PC-3 (cell line): ENCODE measurements around the gene PALD1. TPM values are rescaled to one million over a fixed set of nuclear protein-coding genes. Genes with fewer than 3 reads are reported as not detected.

ENCODE experiments used
- ATAC-seq: fragments of 200-7000 bp; cut with Tn5 transposase; 2 replicates; pipeline ENCODE4 v1.9.1; 2020; ENCODE audit warnings: mild to moderate bottlenecking, moderate library complexity
- BruUV-seq: library from RNA; stranded (reverse); fragments of 400-500 nt; replicated peaks from 2 replicates; lab custom pipeline; 2021; lab: Mats Ljungman, UMichigan
- CTCF ChIA-PET: fragments of 300-600 bp; sonication (Branson Sonifier 250); formaldehyde crosslinking; loops from one replicate; lab custom pipeline; 2022; ENCODE audit warnings: antibody characterized with exemption; lab: Charles Lee
- POLR2A ChIA-PET: fragments of 300-600 bp; sonication (Branson Sonifier 250); formaldehyde crosslinking; loops from one replicate; lab custom pipeline; 2022; ENCODE audit warnings: antibody characterized with exemption; ENCODE audit not compliant: unreplicated experiment; lab: Charles Lee
- DNase-seq: peaks from one replicate; pipeline ENCODE4 v3.0.0-alpha.2; 2015
- H2AFZ ChIP-seq: fragments of 300-600 bp; sonication (generic); 2 replicates; pipeline ENCODE4 v1.6.0; 2016; ENCODE audit warnings: antibody characterized with exemption, low read length
- H3F3A ChIP-seq: fragments of 300-600 bp; sonication (generic); one replicate; pipeline ENCODE4 v1.6.0; 2017; ENCODE audit warnings: antibody characterized with exemption, low read length, control low read depth, mild to moderate bottlenecking; ENCODE audit not compliant: unreplicated experiment
- H3K27ac ChIP-seq: fragments of 300-600 bp; sonication (generic); 2 replicates; pipeline ENCODE4 v1.5.1; 2016; ENCODE audit warnings: mild to moderate bottlenecking, low read length
- H3K27me3 ChIP-seq: fragments of 300-600 bp; sonication (generic); 2 replicates; pipeline ENCODE4 v1.6.1; 2016; ENCODE audit warnings: low read length, mixed read lengths
- H3K36me3 ChIP-seq: fragments of 300-600 bp; sonication (generic); 2 replicates; pipeline ENCODE4 v1.6.1; 2016; ENCODE audit warnings: low read depth, mixed run types, low read length, mixed read lengths
- H3K4me1 ChIP-seq: fragments of 300-600 bp; sonication (generic); 2 replicates; pipeline ENCODE4 v1.5.1; 2016; ENCODE audit warnings: low read length; ENCODE audit not compliant: insufficient read depth
- H3K4me2 ChIP-seq: fragments of 300-600 bp; sonication (generic); 2 replicates; pipeline ENCODE4 v1.6.0; 2016; ENCODE audit warnings: low read length
- H3K4me3 ChIP-seq: fragments of 300-600 bp; sonication (generic); 2 replicates; pipeline ENCODE4 v1.5.1; 2016; ENCODE audit warnings: mild to moderate bottlenecking, low read length, mixed read lengths
- H3K79me2 ChIP-seq: fragments of 300-600 bp; sonication (generic); 2 replicates; pipeline ENCODE4 v1.6.1; 2017; ENCODE audit warnings: low read length, mixed read lengths
- H3K9ac ChIP-seq: fragments of 300-600 bp; sonication (generic); 2 replicates; pipeline ENCODE4 v1.6.0; 2016; ENCODE audit warnings: mild to moderate bottlenecking, low read length
- H3K9me2 ChIP-seq: fragments of 300-600 bp; sonication (generic); replicated peaks from 2 replicates; pipeline ENCODE4 v1.6.1; 2016; ENCODE audit warnings: mixed run types, low read length, mixed read lengths
- H3K9me3 ChIP-seq: fragments of 300-600 bp; sonication (generic); 2 replicates; pipeline ENCODE4 v1.6.1; 2016; ENCODE audit warnings: low read length, mixed read lengths
- H4K20me1 ChIP-seq: fragments of 300-600 bp; sonication (generic); 2 replicates; pipeline ENCODE4 v1.6.1; 2016; ENCODE audit warnings: low read length, mixed read lengths
- CTCF ChIP-seq: fragments of 300-600 bp; sonication (generic); conservative IDR thresholded peaks from 2 replicates; pipeline ENCODE4 v1.5.1; 2017; ENCODE audit warnings: antibody characterized with exemption, low read depth, mild to moderate bottlenecking, low read length
- EZH2 ChIP-seq: fragments of 300-600 bp; sonication (generic); IDR thresholded peaks from one replicate; pipeline ENCODE4 v1.6.1; 2017; ENCODE audit warnings: antibody characterized with exemption, mild to moderate bottlenecking, low read length; ENCODE audit not compliant: unreplicated experiment
- EZH2phosphoT487 ChIP-seq: fragments of 300-600 bp; sonication (generic); IDR thresholded peaks from 2 replicates; pipeline ENCODE4 v1.6.1; 2018; ENCODE audit warnings: mild to moderate bottlenecking, antibody characterized with exemption, low read length, borderline replicate concordance
- intact Hi-C: fragments of 100-400 bp; cut with micrococcal nuclease; formaldehyde crosslinking; loops from 2 replicates; pipeline ENCODE4 v1.9.0; 2023
- total RNA-seq: library from RNA; depleted of rRNA; stranded (reverse); fragments of >200 nt; gene quantifications from 2 replicates; pipeline ENCODE4 v1.2.3, GENCODE V29; 2014

Gene PALD1
- total RNA-seq, 1 experiment from 2014 or later = 0.80 TPM

- ATAC-seq = peak; percentile 12; the same call in 1 of the 2 replicates
- Histone ChIP-seq H3K4me1 (peaks cover 47% of the 10 kb centered on the region), H3K9me2 (no peaks in the 10 kb centered on the region), H3K9ac (no peak overlapping the region), H3K4me3 (no peak overlapping the region), H4K20me1 (no peaks in the 10 kb centered on the region), H3K27ac (peak overlapping the region; percentile 28), H3K36me3 (no peaks in the 10 kb centered on the region), H2AFZ (no peak overlapping the region), H3F3A (peaks cover 5% of the 10 kb centered on the region), H3K9me3 (no peaks in the 10 kb centered on the region), H3K27me3 (no peaks in the 10 kb centered on the region), H3K4me2 (peak overlapping the region; percentile 33), H3K79me2 (no peaks in the 10 kb centered on the region)
- no peak for TF ChIP-seq EZH2phosphoT487
- no peak for TF ChIP-seq CTCF
- TF ChIP-seq EZH2 = no peak
- ChIA-PET CTCF (interaction anchor here (0.6 to 1.0 kb wide), 4 partner anchors 17 to 183 kb away, joined by 3 to 7 read pairs (median 4); no protein-coding TSS in a partner anchor), POLR2A (interaction anchor here (0.6 kb wide), 1 partner anchor 120 kb away, joined by 3 read pairs; no protein-coding TSS in a partner anchor)
- DNase-seq = peak; percentile 87
- intact Hi-C loops = loop anchor here (5.0 kb wide), 1 partner anchor 81 kb away; no protein-coding TSS in a partner anchor
- BruUV-seq = no TSS peak
Measured at GRCh38 chr10:70575874-70576802, 97.6 kb downstream of the PALD1 start.

DNA sequence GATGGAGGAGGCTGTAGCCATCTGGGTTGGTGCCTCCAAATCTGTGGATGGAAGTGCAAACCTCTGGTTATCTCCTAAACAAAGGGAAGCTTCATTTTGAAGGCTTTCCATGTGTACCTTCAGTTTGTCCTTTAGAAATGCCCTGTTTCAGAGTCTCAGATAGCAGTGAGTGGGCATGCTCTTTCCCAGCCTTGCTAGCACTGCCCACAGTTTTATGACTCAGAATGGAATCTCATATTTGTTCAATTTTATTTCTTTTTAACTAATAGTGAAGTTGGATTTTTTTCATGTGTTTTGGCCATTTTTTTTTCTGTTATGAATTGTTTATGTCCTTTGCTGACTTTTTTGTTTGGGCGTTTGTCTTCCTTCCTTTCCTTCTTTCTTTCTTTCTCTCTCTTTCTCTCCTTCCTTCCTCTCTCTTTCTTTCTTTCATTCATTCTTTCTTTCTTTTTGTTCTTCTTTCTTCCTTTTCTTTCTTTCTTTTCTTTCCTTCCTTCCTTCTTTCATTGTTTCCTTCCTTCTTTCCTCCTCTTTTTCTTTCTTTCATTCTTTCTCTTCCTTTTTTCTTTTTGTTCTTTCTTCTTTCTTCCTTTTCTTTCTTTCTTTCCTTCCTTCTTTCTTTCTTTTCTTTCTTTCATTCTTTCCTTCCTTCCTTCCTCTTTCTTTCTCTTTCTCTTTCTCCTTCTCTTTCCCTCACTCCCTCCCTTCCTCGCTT lies 98.4 kb downstream of the PALD1 start:
- H3K4me1 ChIP-seq = peaks cover 47% of the 10 kb centered on the region
- no peaks in the 10 kb centered on the region for H3K9me3 ChIP-seq
- H3K4me3 ChIP-seq = no peak overlapping the region
- no peak overlapping the region for H2AFZ ChIP-seq
- POLR2A ChIA-PET = no interaction called here
- DNase-seq (peak; percentile 75), ATAC-seq (peak; percentile 53)
- no peaks in the 10 kb centered on the region for H4K20me1 ChIP-seq
- no peak overlapping the region for H3K9ac ChIP-seq
- H3K4me2 ChIP-seq = peak overlapping the region; percentile 44
- peak overlapping the region; percentile 28 for H3K27ac ChIP-seq
- peaks cover 5% of the 10 kb centered on the region for H3F3A ChIP-seq
- TF ChIP-seq CTCF (no peak), EZH2 (no peak)
- H3K27me3 ChIP-seq = no peaks in the 10 kb centered on the region
- no peaks in the 10 kb centered on the region for H3K36me3 ChIP-seq
- CTCF ChIA-PET = interaction anchor here (0.6 kb wide), 1 partner anchor 142 kb away, joined by 4 read pairs; no protein-coding TSS in a partner anchor
- H3K79me2 ChIP-seq = no peaks in the 10 kb centered on the region
- no TSS peak for BruUV-seq
- intact Hi-C loops = loop anchor here (5.0 kb wide), 1 partner anchor 80 kb away; no protein-coding TSS in a partner anchor
- H3K9me2 ChIP-seq = no peaks in the 10 kb centered on the region
